SK-N-MC (cell line): Measurements from ENCODE around the gene RALGDS.

Experiments used
- EZH2 ChIP-seq: fragments of 200-600 bp; sonication (generic); IDR thresholded peaks from one replicate; pipeline ENCODE4 v1.6.1; 2017; ENCODE audit warnings: antibody characterized with exemption
- POLR2AphosphoS5 ChIP-seq: IDR thresholded peaks from 2 replicates; pipeline ENCODE4 v1.6.1; 2012; ENCODE audit warnings: mild to moderate bottlenecking, low read depth, low read length, borderline replicate concordance

DNA sequence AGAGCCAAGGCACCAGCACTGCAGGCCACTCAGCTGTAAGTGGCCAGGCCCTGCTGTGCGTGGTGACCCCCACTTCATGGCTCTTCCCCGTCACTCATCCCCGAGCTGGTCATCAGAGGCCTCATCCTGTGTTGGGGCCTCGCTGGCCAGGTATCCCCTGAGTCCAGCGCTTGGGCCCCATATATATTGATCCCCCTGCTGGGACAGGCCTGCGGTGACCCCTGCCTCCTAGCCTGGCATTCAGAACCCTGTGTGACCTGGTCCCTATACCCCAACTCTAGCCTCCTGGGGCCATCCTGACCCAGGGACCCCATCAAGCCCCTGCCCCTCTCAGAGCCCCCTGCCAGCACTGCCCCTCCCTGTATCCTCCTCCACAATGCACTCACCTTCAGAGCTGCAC, 30.0 kb upstream of the RALGDS start:
- TF ChIP-seq EZH2 (no peak), POLR2AphosphoS5 (no peak)
